Immature natural killer cell (primary cell): ENCODE measurements around the gene GFAP. TPM values are rescaled to one million over a fixed set of nuclear protein-coding genes. Genes with fewer than 3 reads are reported as not detected.

Experiments used
- DNase-seq, 3 donors: peaks; one replicate each; pipeline ENCODE4 v3.0.0; 2022; ENCODE audit warnings: mixed read lengths in 1 of 3
- H3K27ac Mint-ChIP-seq, 6 donors: one replicate each; pipeline ENCODE4 v1.8.0; 2020; ENCODE audit warnings: mixed read lengths in 6 of 6, mild to moderate bottlenecking in 5 of 6, inconsistent platforms in 4 of 6, moderate library complexity in 3 of 6
- H3K27me3 Mint-ChIP-seq, 3 donors: one replicate each; pipeline ENCODE4 v1.8.0; 2020 to 2021; ENCODE audit warnings: low read depth in 3 of 3, mild to moderate bottlenecking in 3 of 3, mixed read lengths in 3 of 3, moderate library complexity in 3 of 3, inconsistent platforms in 1 of 3
- H3K36me3 Mint-ChIP-seq, 3 donors: one replicate each; pipeline ENCODE4 v1.8.0; 2020; ENCODE audit warnings: mixed read lengths in 3 of 3, inconsistent platforms in 2 of 3, mild to moderate bottlenecking in 2 of 3
- H3K4me1 Mint-ChIP-seq, 2 donors: one replicate each; pipeline ENCODE4 v1.8.0; 2020; ENCODE audit warnings: inconsistent platforms in 2 of 2, mild to moderate bottlenecking in 2 of 2, mixed read lengths in 2 of 2, moderate library complexity in 1 of 2
- H3K4me3 Mint-ChIP-seq, 5 donors: one replicate each; pipeline ENCODE4 v1.8.0; 2020; ENCODE audit warnings: mild to moderate bottlenecking in 5 of 5, mixed read lengths in 5 of 5, inconsistent platforms in 3 of 5, moderate library complexity in 3 of 5
- H3K9me3 Mint-ChIP-seq, 6 donors: one replicate each; pipeline ENCODE4 v1.8.0; 2020; ENCODE audit warnings: mild to moderate bottlenecking in 6 of 6, mixed read lengths in 6 of 6, inconsistent platforms in 4 of 6, moderate library complexity in 3 of 6
- polyA plus RNA-seq, 3 donors: library from polyadenylated mRNA; unstranded; fragments of 300-500 nt; fragmentation: Illumina TruSeq; gene quantifications; one replicate each; pipeline ENCODE4 v1.2.3, GENCODE V29; 2021

GFAP gene
- polyA plus RNA-seq, 3 donors from 2014 or later = 1.1 TPM; not detected in 2

DNA sequence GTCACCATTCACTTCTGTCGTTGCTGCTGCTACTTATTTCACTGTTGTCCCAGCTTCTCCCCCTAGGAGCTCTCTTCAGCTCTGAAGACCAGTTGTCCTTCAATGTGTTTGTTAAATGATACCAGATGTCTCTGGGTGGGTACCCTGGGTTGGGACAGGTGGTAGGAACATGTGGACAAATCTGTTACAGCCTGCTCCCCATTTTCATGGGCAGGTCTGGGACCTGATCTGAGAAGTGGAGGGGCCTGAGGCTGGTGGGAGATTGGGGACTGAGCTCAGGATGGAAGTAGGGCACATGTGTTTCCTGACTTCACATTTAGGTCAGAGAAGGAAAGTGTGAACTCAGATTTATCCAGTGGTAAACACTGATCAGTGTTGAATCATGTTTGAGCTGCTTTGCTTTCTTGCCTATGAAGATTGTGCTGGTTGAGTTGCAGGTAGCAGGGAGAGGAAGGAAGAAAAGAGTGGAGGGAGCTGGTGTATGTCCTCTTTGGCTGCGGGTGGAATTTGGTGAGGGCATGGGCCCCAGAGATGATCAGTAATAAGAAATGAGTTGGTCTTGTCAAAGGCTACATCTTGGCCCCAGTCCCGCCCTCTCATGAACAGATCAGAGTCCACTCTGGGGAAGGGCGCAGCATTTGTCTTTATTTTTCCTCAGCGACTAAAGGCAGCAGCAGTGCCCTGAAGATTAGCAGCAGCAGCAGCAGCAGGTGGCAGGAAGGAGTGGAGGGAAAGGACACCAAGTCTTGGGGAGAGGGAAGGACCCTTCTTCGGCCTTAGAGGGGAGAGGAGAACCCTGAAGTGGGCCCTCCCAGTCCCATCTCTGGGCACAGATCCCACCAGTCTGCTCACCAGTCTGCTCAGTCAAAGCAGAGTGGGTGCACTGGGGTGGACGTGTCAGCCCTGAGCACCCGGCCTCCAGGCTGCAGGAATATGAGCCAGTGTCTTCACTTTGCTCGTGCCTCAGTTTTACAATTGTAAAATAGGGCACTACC, 10.0 kb downstream of the GFAP start:
- DNase-seq = no peak
- Mint-ChIP-seq H3K36me3 (no peaks in the 10 kb centered on the region), H3K27ac (no peak overlapping the region), H3K27me3 (peaks cover 4 to 12% (median 9%) of the 10 kb centered on the region in 3 donors), H3K4me3 (no peak overlapping the region), H3K9me3 (no peaks in the 10 kb centered on the region), H3K4me1 (peaks cover 1 to 3% of the 10 kb centered on the region in 2 donors)

DNA sequence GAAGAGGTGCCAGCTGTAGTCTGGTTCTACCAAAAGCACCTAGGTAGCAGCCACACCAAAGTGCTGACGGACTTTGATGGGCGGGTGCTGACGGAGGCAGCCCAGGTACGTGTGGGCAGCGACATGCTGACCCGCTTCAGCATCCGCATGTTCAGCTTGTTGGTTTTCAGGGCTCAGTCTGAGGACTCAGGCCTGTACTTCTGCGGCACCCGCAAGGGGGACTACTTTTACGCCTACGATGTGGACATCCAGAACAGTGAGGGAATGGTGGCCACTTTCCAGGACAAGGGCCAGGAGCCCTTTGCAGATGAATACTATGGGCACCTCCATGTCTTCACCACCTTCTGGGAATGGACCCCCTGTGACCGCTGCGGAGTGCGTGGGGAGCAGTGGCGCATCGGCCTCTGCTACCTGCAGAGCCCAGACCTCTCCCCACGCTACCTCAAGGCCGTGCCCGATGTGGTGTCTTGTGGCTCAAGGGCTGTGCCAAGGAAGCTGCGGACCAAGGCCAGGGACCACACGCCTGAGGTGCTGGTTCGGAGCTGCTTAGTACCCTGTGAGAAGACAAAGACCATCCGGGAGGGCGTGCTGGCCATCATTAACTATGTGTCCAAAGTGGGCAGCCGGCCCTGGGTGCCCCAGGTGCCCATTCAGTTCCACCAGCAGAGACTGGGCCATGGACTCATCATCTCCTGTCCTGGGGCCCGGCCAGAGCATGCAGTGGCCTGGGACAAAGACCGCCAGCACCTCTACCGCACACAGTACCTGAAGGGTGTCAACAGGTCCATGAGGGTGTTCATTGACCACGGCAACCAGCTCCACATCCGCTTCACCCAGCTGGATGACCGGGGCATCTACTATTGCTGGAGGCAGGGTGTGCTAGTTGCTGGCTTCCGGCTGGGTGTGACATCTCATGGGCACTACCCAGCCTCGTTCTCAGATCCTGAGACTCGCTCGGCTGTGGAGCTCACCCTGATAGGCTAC, 11.0 kb downstream of the GFAP start:
- Mint-ChIP-seq H3K4me1 (peaks cover 10 to 13% of the 10 kb centered on the region in 2 donors), H3K4me3 (no peak overlapping the region), H3K36me3 (no peaks in the 10 kb centered on the region), H3K27ac (no peak overlapping the region), H3K27me3 (peaks cover 7 to 18% (median 17%) of the 10 kb centered on the region in 3 donors), H3K9me3 (no peaks in the 10 kb centered on the region)
- DNase-seq = no peak

DNA sequence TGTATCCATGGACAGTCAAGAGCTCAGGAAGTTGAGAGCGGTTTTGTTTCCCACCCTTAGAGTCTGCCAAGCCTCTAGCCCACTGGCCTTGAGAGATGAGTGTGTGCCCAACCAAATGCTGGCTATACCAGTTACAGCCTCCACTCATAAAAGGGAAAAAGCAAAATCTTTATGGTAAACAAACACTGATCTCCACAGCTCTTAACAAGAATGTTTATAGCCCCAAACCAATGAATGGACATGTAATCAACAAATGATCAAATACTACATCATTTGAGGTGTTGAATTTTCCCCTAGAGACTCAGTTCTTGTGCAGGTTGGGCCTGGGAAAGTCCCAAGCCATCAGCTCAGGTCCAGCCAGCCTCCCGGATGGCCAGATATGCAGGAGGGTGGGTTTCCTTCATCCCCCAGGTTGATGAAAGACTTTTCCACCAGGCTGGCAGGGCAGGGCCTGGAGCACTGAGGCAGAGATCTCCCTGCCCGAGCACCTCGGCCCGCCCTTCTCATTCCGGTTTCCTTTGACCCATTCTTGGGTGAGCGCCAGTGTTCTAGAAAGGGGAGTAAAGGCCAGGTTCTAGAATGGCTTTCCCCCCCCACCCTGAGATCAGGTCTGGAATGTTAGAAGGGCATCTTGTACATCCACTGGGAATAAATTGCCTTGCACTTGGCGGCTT, 12.2 kb downstream of the GFAP start:
- no peak for DNase-seq
- no peak overlapping the region for H3K27ac Mint-ChIP-seq
- no peaks in the 10 kb centered on the region for H3K9me3 Mint-ChIP-seq
- H3K36me3 Mint-ChIP-seq = no peaks in the 10 kb centered on the region
- peaks cover 13 to 24% (median 20%) of the 10 kb centered on the region in 3 donors for H3K27me3 Mint-ChIP-seq
- H3K4me3 Mint-ChIP-seq = no peak overlapping the region
- peaks cover 20 to 25% of the 10 kb centered on the region in 2 donors for H3K4me1 Mint-ChIP-seq

DNA sequence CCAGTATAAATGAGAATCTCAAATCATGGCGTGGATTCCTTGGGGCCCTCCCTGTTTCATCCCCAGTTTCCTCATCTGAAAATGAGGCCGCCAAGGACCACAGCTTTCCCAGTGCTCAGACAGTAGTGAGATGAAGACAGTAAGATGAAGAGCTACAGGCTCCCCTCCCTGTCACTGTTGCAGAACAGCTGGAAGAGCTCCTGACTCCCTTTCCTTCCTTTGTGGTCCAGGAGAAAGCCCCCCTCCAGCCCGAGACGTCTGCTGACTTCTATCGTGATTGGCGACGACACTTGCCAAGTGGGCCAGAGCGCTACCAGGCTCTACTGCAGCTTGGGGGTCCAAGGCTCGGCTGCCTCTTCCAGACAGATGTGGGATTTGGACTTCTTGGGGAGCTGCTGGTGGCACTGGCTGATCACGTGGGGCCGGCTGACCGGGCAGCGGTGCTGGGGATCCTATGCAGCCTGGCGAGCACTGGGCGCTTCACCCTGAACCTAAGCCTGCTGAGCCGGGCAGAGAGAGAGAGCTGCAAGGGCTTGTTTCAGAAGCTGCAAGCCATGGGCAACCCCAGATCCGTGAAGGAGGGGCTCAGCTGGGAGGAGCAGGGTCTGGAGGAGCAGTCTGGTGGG, 13.1 kb downstream of the GFAP start:
- Mint-ChIP-seq H3K4me3 (no peak overlapping the region), H3K36me3 (no peaks in the 10 kb centered on the region), H3K9me3 (no peaks in the 10 kb centered on the region), H3K27ac (no peak overlapping the region), H3K27me3 (peaks cover 13 to 24% (median 20%) of the 10 kb centered on the region in 3 donors), H3K4me1 (peaks cover 21 to 25% of the 10 kb centered on the region in 2 donors)
- no peak for DNase-seq

DNA sequence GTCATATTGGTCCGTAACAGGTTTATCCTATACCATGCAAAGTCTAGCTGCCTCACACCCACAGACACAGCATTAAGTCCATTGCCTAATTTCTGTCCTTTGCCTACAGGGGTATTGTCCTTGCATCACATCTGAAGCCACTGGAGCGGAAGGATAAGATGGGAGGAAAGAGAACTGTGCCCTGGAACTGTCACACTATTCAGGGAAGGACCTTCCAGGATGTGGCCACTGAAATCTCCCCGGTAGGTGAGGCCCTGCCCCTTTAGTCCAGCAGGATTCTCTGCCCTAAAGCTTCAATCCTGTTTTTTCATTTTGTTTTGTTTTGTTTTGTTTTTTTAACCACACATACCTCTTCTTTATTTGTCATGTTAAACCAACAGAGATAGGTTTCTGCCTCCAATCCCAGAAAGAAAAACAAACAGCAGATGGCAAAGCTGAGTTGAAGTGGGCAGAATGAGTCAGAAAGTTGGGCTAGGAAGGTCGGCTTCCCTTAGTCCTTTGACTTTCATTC, 13.8 kb downstream of the GFAP start:
- H3K9me3 Mint-ChIP-seq = no peaks in the 10 kb centered on the region
- no peaks in the 10 kb centered on the region for H3K36me3 Mint-ChIP-seq
- H3K4me3 Mint-ChIP-seq = no peak overlapping the region
- peak overlapping the region in 2 of 6 donors; percentile 4 to 81 for H3K27ac Mint-ChIP-seq
- H3K27me3 Mint-ChIP-seq = peaks cover 13 to 24% (median 20%) of the 10 kb centered on the region in 3 donors
- DNase-seq = no peak
- H3K4me1 Mint-ChIP-seq = peaks cover 21 to 25% of the 10 kb centered on the region in 2 donors

DNA sequence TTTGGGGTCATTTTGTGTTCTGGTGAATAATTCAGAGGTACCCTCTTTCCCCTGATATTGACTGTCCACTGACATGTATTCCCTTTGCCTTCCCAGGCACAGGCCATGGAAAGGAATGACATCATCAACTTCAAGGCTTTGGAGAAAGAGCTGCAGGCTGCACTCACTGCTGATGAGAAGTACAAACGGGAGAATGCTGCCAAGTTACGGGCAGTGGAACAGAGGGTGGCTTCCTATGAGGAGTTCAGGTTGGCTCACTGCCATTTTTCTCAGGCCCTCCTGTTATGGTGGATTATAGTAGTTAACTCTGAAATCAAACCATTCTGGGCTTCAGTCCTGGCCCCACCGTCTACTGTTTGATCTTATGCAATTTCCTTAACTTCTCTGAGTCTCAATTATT, 14.4 kb downstream of the GFAP start:
- H3K27me3 Mint-ChIP-seq = peaks cover 13 to 23% (median 20%) of the 10 kb centered on the region in 3 donors
- no peak for DNase-seq
- H3K4me3 Mint-ChIP-seq = peak overlapping the region in 1 of 5 donors; percentile 23
- H3K27ac Mint-ChIP-seq = peak overlapping the region in 4 of 6 donors; percentile 4 to 99 (median 66)
- H3K9me3 Mint-ChIP-seq = no peaks in the 10 kb centered on the region
- H3K36me3 Mint-ChIP-seq = no peaks in the 10 kb centered on the region
- peaks cover 24 to 29% of the 10 kb centered on the region in 2 donors for H3K4me1 Mint-ChIP-seq

DNA sequence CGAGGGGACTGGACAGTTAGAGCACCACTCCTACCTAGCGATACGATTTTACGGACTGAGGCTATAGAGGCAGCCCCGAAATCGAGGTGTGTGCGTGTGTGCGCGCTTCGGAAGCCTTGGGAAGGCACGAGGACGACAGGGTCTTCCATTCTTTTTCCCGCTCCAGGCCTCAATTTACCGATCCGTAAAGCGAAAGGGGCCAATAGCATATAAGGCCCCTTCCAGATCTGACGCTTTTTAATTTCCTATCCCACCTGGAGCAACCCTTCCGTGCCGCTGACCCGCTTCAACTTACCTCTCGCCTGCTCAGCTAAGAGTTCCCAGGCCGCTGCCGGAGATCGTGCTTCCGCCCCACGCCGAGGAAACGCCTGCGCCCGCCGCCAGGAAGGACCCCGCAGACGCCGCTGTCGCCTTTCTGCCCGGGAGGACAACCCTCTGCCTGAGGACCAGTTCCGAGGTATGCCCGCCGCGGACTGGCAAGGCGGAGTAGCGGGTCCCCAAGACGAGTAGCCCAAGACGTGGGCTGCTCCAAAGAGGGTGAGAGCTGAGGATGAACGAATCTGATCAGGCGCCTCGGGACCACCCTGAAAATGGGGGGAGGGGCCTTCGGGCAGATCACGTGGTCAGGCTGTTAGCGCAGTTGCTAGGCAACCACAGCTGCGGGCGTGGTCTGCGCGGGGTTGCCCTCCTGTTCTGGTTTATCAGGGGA, 16.1 kb downstream of the GFAP start, which contains the start of gene EFTUD2:
EFTUD2 (minus strand) TSS at position 372 of the 709 bp plus-strand sequence. CDS start 4,924 bp downstream, outside the sequence.
- peaks cover 29 to 41% of the 10 kb centered on the region in 2 donors for H3K4me1 Mint-ChIP-seq
- H3K4me3 Mint-ChIP-seq = peak within 1 kb of the TSS; percentile 91 to 98 (median 96)
- H3K36me3 Mint-ChIP-seq = peaks cover 0 to 4% (median 0%) of the 10 kb centered on the region in 3 donors
- peak; percentile 95 to 97 (median 97) for DNase-seq
- H3K27ac Mint-ChIP-seq = peak within 1 kb of the TSS; percentile 97 to 100 (median 99)
- H3K27me3 Mint-ChIP-seq = peaks cover 10 to 22% (median 17%) of the 10 kb centered on the region in 3 donors
- no peaks in the 10 kb centered on the region for H3K9me3 Mint-ChIP-seq

DNA sequence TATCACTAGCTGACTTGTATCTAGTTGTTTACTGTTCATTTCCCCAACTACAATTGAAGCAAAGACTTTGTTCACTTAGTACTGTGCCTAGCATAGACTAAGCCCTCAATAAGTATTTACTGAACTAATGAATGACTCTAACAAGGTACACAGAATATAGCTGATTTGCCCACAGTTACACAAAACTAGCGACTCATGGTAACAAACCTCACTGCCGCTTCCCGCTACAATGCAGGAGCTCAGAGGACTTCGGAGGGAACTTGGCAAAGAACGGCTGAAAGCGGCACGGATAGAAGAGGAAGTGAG, 16.6 kb downstream of the GFAP start:
- Mint-ChIP-seq H3K4me1 (peaks cover 29 to 41% of the 10 kb centered on the region in 2 donors), H3K27me3 (peaks cover 10 to 22% (median 17%) of the 10 kb centered on the region in 3 donors), H3K4me3 (peak overlapping the region; percentile 91 to 98 (median 96)), H3K36me3 (peaks cover 0 to 4% (median 0%) of the 10 kb centered on the region in 3 donors), H3K9me3 (no peaks in the 10 kb centered on the region), H3K27ac (peak overlapping the region; percentile 97 to 100 (median 99))
- DNase-seq = no peak

DNA sequence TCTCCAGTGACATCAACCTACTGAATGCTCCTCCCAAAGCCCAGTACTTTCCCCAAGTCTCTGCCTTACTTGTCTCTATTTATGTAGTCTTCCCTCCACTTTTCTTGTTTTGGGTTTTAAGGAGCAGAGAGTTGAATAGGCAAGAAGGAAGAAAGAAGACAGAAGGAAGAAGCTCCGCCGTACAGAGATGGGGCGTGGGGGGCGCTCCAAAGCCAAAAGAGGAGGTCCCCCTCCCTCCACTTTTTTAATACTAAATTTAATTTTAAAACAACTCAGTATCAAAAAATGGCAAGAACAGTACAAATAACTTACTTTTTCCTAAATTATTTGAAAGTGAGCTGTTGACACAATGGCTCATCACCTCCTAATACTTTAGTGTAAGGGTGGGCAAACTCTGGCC, 20.7 kb downstream of the GFAP start:
- no peak for DNase-seq
- H3K4me1 Mint-ChIP-seq = peaks cover 27 to 38% of the 10 kb centered on the region in 2 donors
- no peaks in the 10 kb centered on the region for H3K9me3 Mint-ChIP-seq
- H3K36me3 Mint-ChIP-seq = peaks cover 0 to 9% (median 9%) of the 10 kb centered on the region in 3 donors
- H3K27me3 Mint-ChIP-seq = peaks cover 5 to 10% (median 9%) of the 10 kb centered on the region in 3 donors
- no peak overlapping the region for H3K4me3 Mint-ChIP-seq
- no peak overlapping the region for H3K27ac Mint-ChIP-seq

DNA sequence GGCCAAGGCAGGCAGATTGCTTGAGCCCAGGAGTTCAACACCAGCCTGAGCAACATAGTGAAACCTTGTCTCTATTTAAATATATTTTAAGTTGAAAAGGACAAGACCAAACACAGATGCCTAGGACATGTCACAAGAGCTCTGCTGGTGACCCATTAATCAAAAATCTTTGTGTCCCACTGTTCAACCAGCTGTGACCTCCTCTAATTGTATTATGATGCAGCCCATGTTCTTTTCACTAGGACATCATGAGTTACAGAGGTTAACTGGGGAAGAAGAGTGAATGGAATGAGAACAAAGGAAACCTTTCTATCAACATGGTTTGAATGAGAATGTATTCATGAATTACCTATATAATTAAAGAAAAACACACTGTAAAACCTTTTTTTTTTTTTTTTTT, 23.1 kb downstream of the GFAP start:
- H3K36me3 Mint-ChIP-seq = peaks cover 0 to 9% (median 9%) of the 10 kb centered on the region in 3 donors
- no peak overlapping the region for H3K27ac Mint-ChIP-seq
- H3K9me3 Mint-ChIP-seq = no peaks in the 10 kb centered on the region
- no peak for DNase-seq
- no peaks in the 10 kb centered on the region for H3K27me3 Mint-ChIP-seq
- H3K4me1 Mint-ChIP-seq = peaks cover 12 to 23% of the 10 kb centered on the region in 2 donors
- H3K4me3 Mint-ChIP-seq = no peak overlapping the region

DNA sequence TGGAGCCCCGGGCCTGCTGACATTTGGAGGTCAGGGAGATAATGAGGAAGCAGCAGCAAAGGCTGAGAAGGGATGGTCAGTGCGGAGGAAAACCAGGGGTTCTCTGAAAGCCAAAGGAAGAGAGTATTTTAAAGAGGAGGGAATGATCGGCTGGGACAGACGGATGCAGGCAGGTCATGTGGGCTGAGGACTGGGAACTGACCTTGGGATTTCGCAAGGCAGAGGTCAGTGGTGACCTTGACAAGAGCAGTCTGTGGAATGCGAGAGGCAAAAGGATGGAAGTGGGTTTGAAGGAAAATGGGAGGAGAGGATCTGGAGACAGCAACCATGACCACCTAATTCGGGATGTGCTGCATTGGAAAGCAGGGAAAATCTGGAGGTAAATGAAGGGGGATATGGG, 26.3 kb downstream of the GFAP start:
- DNase-seq = no peak
- Mint-ChIP-seq H3K36me3 (peaks cover 8 to 27% (median 9%) of the 10 kb centered on the region in 3 donors), H3K27me3 (peaks cover 0 to 1% (median 0%) of the 10 kb centered on the region in 3 donors), H3K4me3 (no peak overlapping the region), H3K4me1 (peaks cover 7 to 12% of the 10 kb centered on the region in 2 donors), H3K9me3 (no peaks in the 10 kb centered on the region), H3K27ac (no peak overlapping the region)
